ENCODE data around the gene FSHB. TPM values are rescaled to one million over a fixed set of nuclear protein-coding genes. Genes with fewer than 3 reads are reported as not detected.

FSHB gene
- total RNA-seq, 4 donors from 2014 or later, result not detected

DNA sequence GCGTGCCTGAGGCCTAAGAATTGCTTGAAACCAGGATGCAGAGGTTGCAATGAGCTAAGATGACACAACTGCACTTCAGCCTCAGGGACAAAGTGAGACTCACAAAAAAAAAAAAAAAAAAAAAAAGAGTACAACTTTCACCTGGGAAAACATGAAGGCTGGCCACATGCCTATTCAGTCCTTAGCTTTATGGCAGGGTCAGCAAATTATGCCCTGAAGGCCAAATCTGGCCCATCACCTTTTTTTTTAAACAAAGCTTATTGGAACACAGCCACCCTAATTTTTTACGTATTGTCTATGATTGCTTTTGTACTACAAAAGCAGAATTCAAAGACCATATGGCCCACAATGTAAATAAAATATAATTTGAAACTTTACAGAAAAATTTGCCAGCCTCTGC is 8.2 kb downstream of the FSHB start:
- WGBS, 2 donors (ENCODE audit: low coverage in 1 of 2), result 73 to 78% methylated on average over 2 of the region's 2 CpGs
- no peak for DNase-seq
- in situ Hi-C loops (cut with MboI; ENCODE audit: low pct_ligation_motif_present in 1 of 4, low pct_unique_long_range_greater_than_20kb in 1 of 4, low sequenced_read_pairs in 3 of 4), result loop anchor here in 1 of 4 donors (10.0 kb wide), 1 partner anchor 64 kb away; no protein-coding TSS in a partner anchor

DNA sequence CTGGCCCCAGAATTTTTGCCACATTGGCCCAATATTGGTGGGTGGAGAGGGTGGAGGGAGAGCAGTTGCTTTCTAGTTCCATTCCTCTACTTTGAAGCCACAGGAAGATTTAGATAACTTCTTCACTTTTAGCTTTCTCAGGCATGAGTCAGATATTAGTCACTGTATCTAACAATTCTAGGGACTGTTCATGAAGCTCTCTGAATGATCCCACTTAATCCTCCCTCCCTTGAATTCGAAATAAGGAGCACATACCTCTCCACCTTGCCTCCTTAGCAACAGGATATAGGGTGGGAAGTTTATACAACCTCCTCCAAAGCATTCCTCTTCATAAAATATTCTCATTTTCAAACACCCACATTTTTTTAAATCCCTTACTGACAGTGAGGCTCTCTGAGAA is 13.5 kb downstream of the FSHB start:
- Histone ChIP-seq H3K36me3 (no peaks in the 10 kb centered on the region), H3K27me3 (no peaks in the 10 kb centered on the region), H3K4me1 (no peaks in the 10 kb centered on the region), H3K4me3 (no peak overlapping the region), H3K27ac (no peak overlapping the region), H3K9me3 (no peaks in the 10 kb centered on the region)
- WGBS, 2 donors (ENCODE audit: low coverage in 1 of 2), result 12 to 27% methylated on average over 1 of the region's 1 CpG
- in situ Hi-C loops (cut with MboI; ENCODE audit: low pct_ligation_motif_present in 1 of 4, low pct_unique_long_range_greater_than_20kb in 1 of 4, low sequenced_read_pairs in 3 of 4) (no loop called here), intact Hi-C loops (cut with DNase I; ENCODE audit: low total_unique reads) (no loop called here)
- no peak for TF ChIP-seq POLR2AphosphoS5 (IDR thresholded peaks at IDR 0.05)
- TF ChIP-seq, protein P1, sequence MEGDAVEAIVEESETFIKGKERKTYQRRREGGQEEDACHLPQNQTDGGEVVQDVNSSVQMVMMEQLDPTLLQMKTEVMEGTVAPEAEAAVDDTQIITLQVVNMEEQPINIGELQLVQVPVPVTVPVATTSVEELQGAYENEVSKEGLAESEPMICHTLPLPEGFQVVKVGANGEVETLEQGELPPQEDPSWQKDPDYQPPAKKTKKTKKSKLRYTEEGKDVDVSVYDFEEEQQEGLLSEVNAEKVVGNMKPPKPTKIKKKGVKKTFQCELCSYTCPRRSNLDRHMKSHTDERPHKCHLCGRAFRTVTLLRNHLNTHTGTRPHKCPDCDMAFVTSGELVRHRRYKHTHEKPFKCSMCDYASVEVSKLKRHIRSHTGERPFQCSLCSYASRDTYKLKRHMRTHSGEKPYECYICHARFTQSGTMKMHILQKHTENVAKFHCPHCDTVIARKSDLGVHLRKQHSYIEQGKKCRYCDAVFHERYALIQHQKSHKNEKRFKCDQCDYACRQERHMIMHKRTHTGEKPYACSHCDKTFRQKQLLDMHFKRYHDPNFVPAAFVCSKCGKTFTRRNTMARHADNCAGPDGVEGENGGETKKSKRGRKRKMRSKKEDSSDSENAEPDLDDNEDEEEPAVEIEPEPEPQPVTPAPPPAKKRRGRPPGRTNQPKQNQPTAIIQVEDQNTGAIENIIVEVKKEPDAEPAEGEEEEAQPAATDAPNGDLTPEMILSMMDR (IDR thresholded peaks at IDR 0.05), result no peak
- TF ChIP-seq POLR2A (IDR thresholded peaks at IDR 0.05), result no peak
- no peak for TF ChIP-seq EP300 (IDR thresholded peaks at IDR 0.05; ENCODE audit: low read depth)
- no peak for DNase-seq

More for the DNA sequence above, 8.2 kb downstream of the FSHB start:
- H3K4me1 ChIP-seq, result no peaks in the 10 kb centered on the region
- H3K27ac ChIP-seq, result no peak overlapping the region
- TF ChIP-seq, protein P1 (IDR thresholded peaks at IDR 0.05), result no peak
- no peak for TF ChIP-seq POLR2A (IDR thresholded peaks at IDR 0.05)
- TF ChIP-seq POLR2AphosphoS5 (IDR thresholded peaks at IDR 0.05), result no peak
- TF ChIP-seq EP300 (IDR thresholded peaks at IDR 0.05; ENCODE audit: low read depth), result no peak
- no peaks in the 10 kb centered on the region for H3K27me3 ChIP-seq
- intact Hi-C loops (cut with DNase I; ENCODE audit: low total_unique reads), result no loop called here
- no peaks in the 10 kb centered on the region for H3K36me3 ChIP-seq
- H3K4me3 ChIP-seq, result no peak overlapping the region
- H3K9me3 ChIP-seq, result no peaks in the 10 kb centered on the region

GRCh38 chr11:30245621-30246020 is 14.8 kb downstream of the FSHB start:
- H3K27ac ChIP-seq, result no peak overlapping the region
- H3K9me3 ChIP-seq, result no peaks in the 10 kb centered on the region
- H3K4me3 ChIP-seq, result no peak overlapping the region
- 75% methylated on average over 2 of the region's 2 CpGs; no CpG with 5 or more reads in 1 of the 2 donors for WGBS, 2 donors (ENCODE audit: low coverage in 1 of 2)
- H3K27me3 ChIP-seq, result no peaks in the 10 kb centered on the region
- intact Hi-C loops (cut with DNase I; ENCODE audit: low total_unique reads), result no loop called here
- TF ChIP-seq POLR2A (IDR thresholded peaks at IDR 0.05) (no peak), EP300 (IDR thresholded peaks at IDR 0.05; ENCODE audit: low read depth) (no peak), POLR2AphosphoS5 (IDR thresholded peaks at IDR 0.05) (no peak)
- TF ChIP-seq, protein P1 (IDR thresholded peaks at IDR 0.05), result no peak
- H3K4me1 ChIP-seq, result no peaks in the 10 kb centered on the region
- DNase-seq, result no peak
- in situ Hi-C loops (cut with MboI; ENCODE audit: low pct_ligation_motif_present in 1 of 4, low pct_unique_long_range_greater_than_20kb in 1 of 4, low sequenced_read_pairs in 3 of 4), result no loop called here
- H3K36me3 ChIP-seq, result no peaks in the 10 kb centered on the region

DNA sequence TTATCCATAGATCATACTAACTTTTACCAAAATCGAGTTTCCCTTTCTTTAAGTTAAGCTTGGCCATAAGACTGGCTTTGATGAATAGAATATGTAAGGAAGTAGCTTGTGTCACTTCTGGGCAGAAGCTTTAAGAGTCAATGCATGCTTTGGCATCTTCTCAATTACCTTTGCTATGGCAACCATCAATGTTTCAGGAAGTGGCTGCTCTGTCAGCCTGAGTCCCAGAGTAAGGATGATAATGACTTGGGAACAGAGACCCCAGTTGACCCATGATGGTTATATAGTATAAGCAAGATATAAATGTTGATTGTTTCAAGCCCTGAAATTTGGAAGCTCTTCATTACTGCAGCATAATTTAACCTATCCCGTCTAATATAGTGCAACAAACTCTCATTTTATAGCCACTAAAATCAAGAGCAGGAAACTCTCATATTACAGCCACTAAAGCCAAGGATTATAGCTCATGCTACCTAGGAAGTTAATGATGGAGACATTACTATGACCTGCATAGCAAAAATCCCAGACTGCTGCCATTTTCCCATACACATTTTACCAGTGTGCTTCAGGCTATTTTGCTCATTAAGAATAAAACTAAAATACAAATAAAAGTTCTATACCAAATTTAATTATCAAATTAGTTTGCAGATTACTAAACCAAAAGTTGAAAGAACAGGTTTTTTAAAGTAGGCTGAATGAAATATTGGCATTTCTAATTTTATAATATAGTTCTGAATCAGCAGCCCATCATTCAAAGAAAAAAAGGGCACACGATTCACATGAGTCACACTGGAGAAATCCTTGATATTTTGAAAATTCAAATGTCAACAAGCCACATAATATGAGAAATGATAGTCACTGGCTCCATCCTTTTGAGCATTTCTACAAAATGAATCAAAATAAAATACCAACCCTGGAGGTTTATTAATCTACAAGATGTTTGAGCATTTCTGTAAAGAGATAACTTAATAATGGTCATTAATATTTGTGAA is 23.8 kb downstream of the FSHB start:
- intact Hi-C loops (cut with DNase I; ENCODE audit: low total_unique reads), result no loop called here
- Histone ChIP-seq H3K4me3 (no peak overlapping the region), H3K36me3 (no peaks in the 10 kb centered on the region), H3K4me1 (no peaks in the 10 kb centered on the region), H3K9me3 (no peaks in the 10 kb centered on the region), H3K27ac (no peak overlapping the region), H3K27me3 (no peaks in the 10 kb centered on the region)
- no peak for DNase-seq
- TF ChIP-seq POLR2A (IDR thresholded peaks at IDR 0.05), result no peak
- no peak for TF ChIP-seq POLR2AphosphoS5 (IDR thresholded peaks at IDR 0.05)
- no peak for TF ChIP-seq EP300 (IDR thresholded peaks at IDR 0.05; ENCODE audit: low read depth)
- TF ChIP-seq, protein P1 (IDR thresholded peaks at IDR 0.05), result no peak
- 40 to 43% methylated on average over 3 of the region's 3 CpGs for WGBS, 2 donors (ENCODE audit: low coverage in 1 of 2)
- in situ Hi-C loops (cut with MboI; ENCODE audit: low pct_ligation_motif_present in 1 of 4, low pct_unique_long_range_greater_than_20kb in 1 of 4, low sequenced_read_pairs in 3 of 4), result no loop called here
